Activated naive CD4-positive, alpha-beta T cell treated with Interleukin-2 at 50 U/mL for 16 hours (primary cell): ENCODE measurements around the gene PTRHD1.
"Not testable (repeated sequence)": the region's sequence is repeated elsewhere in the genome, so short reads cannot be mapped to it uniquely, and the experiment has no call there.

ENCODE experiments used
- DNase-seq: peaks from one replicate; pipeline ENCODE4 v3.0.0-alpha.2; 2020

Gene PTRHD1

DNA sequence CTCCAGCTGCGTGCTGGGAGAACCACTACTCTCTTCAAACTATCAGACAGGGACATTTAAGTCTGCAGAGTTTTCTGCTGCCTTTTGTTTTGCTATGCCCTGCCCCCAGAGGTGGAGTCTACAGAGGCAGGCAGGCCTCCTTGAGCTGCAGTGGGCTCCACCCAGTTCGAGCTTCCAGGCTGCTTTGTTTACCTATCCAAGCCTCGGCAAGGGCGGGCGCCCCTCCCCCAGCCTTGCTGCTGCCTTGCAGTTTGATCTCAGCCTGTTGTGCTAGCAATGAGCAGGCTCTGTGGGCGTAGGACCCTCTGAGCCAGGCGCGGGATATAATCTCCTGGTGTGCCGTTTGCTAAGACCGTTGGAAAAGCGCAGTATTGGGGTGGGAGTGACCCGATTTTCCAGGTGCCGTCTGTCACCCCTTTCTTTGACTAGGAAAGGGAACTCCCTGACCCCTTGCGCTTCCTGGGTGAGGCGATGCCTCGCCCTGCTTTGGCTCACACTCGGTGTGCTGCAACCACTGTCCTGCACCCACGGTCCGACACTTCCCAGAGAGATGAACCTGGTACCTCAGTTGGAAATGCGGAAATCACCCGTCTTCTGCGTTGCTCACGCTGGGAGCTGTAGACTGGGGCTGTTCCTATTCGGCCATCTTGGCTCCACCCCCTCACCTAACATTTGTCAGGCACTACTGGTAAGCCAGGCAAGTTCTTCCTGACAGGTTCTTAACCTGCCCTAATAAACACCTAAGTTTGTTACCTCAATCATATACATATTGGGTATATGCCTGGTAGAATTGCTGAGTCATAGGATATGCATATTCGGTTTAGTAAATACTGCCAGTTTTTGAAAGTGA, 12.8 kb upstream of the PTRHD1 start:
- not testable (repeated sequence) for DNase-seq

DNA sequence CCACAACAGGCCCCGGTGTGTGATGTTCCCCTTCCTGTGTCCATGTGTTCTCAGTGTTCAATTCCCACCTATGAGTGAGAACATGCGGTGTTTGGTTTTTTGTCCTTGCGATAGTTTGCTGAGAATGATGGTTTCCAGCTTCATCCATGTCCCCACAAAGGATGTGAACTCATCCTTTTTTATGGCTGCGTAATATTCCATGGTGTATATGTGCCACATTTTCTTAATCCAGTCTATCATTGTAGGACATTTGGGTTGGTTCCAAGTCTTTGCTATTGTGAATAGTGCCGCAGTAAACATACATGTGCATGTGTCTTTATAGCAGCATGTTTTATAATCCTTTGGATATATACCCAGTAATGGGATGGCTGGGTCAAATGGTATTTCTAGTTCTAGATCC, 7.3 kb upstream of the PTRHD1 start:
- not testable (repeated sequence) for DNase-seq

DNA sequence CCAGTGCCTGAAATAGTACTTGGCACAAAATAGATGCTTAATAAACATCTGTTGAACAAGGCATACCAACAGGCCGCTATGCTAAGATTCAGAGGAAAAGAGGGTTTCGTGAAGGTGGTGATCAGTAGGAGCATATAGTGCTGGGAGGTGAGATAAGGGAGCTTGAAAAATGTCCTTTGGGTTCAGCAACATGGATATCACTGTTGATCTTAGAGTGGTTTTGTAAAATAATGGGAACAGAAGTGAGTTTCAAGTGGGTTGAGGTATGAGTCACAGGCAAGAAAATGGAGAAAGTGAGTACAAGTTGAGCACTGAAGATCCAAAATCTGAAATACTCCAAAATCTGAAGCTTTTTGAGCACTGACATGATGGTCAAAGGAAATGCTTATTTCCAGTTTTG, 4.5 kb upstream of the PTRHD1 start:
- DNase-seq: no peak

DNA sequence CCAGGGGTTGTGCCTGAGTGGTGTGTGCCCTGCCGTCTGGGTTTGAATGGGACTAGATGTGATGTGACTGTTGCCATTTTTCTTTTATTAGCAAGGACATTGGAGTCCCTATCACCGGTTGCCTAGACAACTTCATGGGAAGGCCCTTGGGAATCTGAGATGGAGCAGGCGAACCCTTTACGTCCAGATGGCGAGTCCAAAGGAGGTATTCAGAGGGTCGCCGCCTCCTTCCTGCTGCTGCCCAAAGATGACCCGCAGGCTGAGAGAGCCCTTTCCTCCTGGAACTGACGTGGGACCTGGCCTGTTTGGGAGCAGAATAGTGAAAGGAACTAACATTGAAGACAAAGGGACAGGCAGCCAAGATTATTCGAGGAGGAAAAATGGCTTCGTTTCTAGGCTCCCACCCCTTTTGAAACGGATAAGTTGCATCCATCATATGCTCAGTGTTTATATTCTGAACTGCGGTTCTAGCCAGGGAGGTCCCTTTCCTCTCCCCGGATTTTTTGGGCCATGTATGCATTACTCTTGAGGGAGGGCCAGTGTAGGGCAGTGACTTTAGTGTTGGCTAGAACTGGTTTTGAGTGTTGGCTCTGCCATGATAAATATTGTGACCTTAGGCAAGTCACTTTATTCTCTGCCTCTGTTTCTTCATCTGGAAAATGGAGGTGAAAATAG, 707 bp upstream of the PTRHD1 start:
- no peak for DNase-seq

GRCh38 chr2:24792542-24792873, 683 bp downstream of the PTRHD1 start:
- DNase-seq: no peak

- DNase-seq: no peak
Measured at GRCh38 chr2:24791452-24791851, 1.7 kb downstream of the PTRHD1 start.

GRCh38 chr2:24788816-24789215, 4.4 kb downstream of the PTRHD1 start:
- no peak for DNase-seq

GRCh38 chr2:24787532-24787931, 5.7 kb downstream of the PTRHD1 start:
- DNase-seq: no peak

GRCh38 chr2:24785671-24786321, 7.4 kb downstream of the PTRHD1 start:
- DNase-seq: no peak

DNA sequence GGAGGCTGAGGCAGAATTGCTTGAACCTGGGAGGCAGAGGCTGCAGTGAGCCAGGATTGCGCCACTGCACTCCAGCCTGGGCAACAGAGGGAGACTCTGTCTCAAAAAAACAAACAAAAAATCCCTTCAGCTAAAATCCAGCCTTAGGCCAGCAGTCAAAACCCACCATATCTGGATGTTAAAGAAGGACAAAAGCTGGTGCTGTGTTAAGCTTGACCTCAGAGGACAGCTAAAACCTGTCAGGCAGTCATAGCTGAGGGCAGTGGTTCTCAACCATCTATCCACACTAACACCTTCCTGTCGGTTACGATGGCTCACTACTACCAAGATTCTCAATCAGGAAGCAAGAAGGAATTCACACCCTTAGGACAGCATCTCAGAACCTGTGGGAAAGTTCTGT, 9.6 kb downstream of the PTRHD1 start:
- no peak for DNase-seq

GRCh38 chr2:24779116-24779515, 14.1 kb downstream of the PTRHD1 start:
- DNase-seq: no peak

- no peak for DNase-seq
Measured at GRCh38 chr2:24774373-24774772, 18.8 kb downstream of the PTRHD1 start.

DNA sequence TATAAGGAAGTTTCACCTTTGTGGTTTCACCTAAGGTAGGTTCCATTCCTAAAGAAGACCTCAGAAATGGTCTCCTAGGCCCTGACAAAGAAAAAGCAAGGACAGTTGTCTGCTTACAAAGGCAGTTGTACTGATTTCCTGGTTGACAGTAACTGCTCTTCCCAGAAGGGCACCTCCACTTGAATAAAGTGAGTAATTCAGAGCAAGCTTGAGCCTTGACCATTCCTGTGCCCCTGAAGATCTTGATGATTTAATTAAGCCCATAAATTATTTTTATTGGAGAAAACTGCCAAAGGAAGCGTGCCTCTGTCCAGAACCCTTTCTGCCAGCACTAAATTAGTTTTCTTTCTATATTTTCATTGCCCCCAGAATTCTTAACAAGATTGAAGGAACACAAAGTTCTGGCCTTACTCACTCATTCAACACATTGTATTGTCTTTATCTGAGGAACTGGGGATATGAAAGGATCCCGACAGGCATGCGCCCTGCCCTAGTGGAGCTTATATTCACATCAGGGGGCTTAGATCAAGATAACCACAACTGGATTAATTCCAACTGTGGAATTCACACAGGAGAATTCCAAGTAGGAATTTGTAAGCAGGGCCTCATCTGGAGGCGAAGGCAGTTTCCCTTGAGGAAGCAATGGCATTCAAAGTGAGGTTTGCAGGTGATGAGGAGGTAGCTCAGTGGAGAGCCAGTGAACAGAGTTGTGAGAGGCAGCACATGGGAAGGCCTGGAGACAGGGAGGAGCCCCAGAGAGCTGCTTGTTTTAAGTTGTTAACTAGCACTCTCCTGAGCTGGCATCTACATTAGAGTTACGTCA, 21.2 kb downstream of the PTRHD1 start:
- DNase-seq: no peak

- no peak for DNase-seq
Measured at GRCh38 chr2:24771061-24771460, 22.1 kb downstream of the PTRHD1 start.

DNA sequence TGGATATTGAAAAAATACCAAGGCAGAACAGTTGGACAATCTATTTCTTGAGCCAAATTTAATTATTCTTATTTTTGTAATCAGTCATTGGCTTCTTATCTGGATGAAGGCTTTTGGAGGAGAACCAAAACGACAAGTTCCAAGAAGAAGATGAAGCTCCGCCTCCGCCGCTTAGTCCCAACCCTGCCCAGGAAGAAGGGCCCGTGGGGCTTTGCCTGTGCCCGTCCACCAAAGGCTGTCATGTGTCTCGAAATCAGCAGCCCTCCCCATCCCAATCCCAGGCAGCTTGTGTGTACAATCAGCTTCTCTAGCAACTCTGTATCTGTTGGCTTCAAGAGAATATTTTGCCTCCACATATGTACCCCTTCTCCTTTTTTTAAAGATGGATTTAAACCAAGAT, 24.6 kb downstream of the PTRHD1 start:
- DNase-seq: no peak

DNA sequence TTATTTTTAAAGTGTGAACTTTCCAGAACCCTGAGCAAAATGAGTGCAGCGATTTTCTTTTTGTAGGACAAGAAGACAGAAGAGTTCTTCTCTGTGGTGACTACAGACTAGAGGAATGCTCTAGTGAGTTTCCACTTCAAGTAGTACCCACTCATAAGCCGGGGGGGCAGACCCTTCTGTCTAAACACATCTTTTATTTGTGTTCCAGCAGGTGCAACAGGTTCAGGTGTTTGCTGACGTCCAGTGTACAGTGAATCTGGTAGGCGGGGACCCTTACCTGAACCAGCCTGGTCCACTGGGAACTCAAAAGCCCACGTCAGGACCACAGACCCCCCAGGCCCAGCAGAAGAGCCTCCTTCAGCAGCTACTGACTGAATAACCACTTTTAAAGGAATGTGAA, 25.2 kb downstream of the PTRHD1 start:
- DNase-seq: no peak

- no peak for DNase-seq
Measured at GRCh38 chr2:24766609-24767008, 26.6 kb downstream of the PTRHD1 start.

DNA sequence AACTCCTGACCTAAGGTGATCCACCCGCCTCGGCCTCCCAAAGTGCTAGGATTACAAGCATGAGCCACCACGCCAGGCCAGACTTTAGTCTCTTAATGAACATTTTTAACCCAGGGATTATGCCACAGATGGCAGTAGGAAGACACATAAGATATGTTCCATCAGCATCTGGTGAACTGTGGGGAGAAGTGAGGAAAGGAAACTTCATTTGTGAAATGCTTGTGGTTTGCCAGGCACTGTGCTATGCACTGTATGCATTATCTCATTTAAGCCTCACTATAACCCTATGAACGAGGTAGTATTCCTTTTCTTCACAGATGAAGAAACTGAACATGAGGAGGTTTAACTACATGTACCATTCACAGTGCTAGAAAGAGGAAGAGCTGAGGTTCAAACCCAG, 29.3 kb downstream of the PTRHD1 start:
- DNase-seq: no peak

GRCh38 chr2:24762518-24762917, 30.7 kb downstream of the PTRHD1 start:
- no peak for DNase-seq

- no peak for DNase-seq
Measured at GRCh38 chr2:24761866-24762265, 31.3 kb downstream of the PTRHD1 start.

DNA sequence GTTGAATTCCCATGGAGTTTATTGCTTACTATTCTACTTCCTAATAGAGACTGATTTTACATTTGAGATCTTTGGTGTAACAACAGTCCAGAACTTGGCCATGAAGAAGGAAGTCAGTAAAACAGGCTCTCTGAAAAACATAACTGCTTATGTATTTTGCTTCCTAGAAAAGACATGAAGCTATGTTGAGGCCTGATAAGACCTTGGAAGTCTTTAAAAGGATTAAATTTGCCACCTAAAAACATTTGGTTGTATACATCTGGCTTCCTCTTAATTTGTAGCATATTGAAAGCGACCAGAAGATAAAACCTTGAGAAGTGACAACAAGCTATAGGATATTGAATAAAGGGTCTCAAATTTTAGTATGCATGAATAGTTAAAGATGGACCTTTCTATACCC, 36.4 kb downstream of the PTRHD1 start:
- no peak for DNase-seq

DNA sequence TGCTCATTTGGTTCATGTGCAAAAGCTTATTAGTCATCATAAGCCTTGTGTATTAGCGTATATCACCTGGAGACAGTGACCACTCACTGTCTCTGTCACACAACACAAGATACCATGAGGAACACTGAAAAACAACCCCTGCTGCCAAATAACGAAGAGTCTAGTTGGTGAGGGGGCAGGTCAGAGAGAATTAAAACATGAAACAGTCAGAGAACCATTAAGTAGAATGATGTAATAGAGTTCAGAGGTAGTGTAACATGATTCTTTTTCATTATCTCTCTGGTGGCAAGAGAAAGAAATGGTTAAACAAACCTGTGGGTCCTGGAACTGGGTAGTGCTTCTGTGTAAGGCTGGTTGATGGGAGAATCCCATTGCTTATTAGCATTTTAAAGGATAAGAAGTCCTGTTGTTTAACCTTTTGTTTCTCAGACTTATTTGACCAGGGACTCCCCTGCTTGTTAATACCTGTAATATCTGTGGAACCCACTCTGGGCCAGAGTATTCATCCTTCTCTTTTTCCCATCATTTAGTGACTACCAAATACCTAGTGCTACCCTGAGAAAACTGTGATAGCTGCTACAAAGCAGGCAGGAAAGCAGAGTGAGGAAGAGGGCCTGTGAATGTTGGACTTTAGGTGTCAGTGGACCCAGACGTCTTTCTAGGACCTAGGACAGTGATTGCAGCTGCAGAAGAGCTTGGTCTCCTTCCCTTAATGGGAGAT, 38.0 kb downstream of the PTRHD1 start:
- no peak for DNase-seq
